Panc1 (cell line): Measurements from ENCODE around the gene SRCIN1.

ENCODE experiments used
- CTCF ChIP-seq: fragments of 450-650 bp; IDR thresholded peaks from 2 replicates; pipeline ENCODE4 v1.5.1; 2017; ENCODE audit warnings: mild to moderate bottlenecking
- POLR2AphosphoS5 ChIP-seq: IDR thresholded peaks from 2 replicates; pipeline ENCODE4 v1.6.1; 2012; ENCODE audit warnings: mild to moderate bottlenecking, low read depth, low read length, moderate library complexity

GRCh38 chr17:38560503-38561318, 45.0 kb downstream of the SRCIN1 start:
- TF ChIP-seq POLR2AphosphoS5 = no peak
- TF ChIP-seq CTCF = no peak
